SU-DHL-6 (cell line): ENCODE measurements around the gene USP12.

ENCODE experiments used
- EZH2phosphoT487 ChIP-seq: fragments of 200-600 bp; sonication (generic), shearing (Covaris generic); conservative IDR thresholded peaks from 2 replicates; pipeline ENCODE4 v1.6.1; 2018; ENCODE audit warnings: mild to moderate bottlenecking, antibody characterized with exemption, low read length, moderate library complexity, mixed read lengths
- TF ChIP-seq, protein P1 (sequence below): fragments of 200-600 bp; sonication (generic); IDR thresholded peaks from one replicate; pipeline ENCODE4 v1.5.1; 2017; ENCODE audit warnings: antibody characterized with exemption, mild to moderate bottlenecking, low read length, moderate library complexity; ENCODE audit not compliant: insufficient read depth, poor library complexity, severe bottlenecking

DNA sequence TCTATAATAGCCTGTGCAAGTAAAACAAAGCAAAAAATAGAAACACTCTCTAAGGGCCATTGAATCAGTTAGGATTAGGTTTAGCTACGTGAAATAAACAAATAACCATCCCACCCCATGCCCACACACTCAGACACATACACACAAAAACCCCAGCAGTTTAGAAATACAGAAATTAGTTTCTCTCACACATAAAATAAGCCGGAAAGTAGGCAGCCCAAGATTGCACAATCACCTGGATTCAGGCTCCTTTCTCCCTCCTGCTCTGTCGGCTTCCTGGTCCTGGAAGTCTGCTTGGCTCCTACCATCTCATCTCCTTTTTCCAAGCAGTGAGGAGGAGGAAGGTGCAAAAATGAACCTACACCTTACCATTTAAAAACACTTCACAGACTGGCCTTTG, 22.6 kb upstream of the USP12 start:
- TF ChIP-seq, protein P1, sequence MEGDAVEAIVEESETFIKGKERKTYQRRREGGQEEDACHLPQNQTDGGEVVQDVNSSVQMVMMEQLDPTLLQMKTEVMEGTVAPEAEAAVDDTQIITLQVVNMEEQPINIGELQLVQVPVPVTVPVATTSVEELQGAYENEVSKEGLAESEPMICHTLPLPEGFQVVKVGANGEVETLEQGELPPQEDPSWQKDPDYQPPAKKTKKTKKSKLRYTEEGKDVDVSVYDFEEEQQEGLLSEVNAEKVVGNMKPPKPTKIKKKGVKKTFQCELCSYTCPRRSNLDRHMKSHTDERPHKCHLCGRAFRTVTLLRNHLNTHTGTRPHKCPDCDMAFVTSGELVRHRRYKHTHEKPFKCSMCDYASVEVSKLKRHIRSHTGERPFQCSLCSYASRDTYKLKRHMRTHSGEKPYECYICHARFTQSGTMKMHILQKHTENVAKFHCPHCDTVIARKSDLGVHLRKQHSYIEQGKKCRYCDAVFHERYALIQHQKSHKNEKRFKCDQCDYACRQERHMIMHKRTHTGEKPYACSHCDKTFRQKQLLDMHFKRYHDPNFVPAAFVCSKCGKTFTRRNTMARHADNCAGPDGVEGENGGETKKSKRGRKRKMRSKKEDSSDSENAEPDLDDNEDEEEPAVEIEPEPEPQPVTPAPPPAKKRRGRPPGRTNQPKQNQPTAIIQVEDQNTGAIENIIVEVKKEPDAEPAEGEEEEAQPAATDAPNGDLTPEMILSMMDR: no peak
- no peak for TF ChIP-seq EZH2phosphoT487
